ENCODE data around the gene ZNF750.
A peak's percentile ranks its signal among the peaks of the same experiment; 100 is the strongest.

ZNF750 gene

DNA sequence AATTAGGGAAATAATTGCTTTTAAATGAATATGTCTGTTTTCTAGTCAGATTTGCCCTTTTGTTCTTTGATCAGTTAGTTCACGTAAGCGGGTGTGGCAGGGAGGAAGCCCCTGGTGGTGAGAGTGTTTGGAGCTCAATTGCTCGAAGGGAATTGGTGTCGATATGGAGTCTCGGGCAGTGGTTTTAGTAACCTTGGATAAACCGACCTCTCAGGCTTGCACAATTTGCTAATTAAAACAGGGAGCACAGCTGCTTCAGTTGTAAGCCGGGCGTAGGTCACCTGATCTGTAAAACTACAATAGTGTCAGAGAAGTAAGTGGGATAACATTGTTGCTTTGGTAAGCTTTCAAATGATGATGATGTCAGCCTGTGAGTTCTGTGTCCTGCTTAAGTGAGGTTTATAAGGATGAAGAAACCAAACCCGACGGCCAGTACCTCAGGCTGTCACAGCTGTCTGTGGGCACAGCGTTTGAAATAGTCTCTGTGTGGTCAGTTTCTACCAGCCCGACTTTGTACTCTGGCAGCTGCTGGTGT is 2.9 kb downstream of the ZNF750 start:
- DNase-seq, result no peak

DNA sequence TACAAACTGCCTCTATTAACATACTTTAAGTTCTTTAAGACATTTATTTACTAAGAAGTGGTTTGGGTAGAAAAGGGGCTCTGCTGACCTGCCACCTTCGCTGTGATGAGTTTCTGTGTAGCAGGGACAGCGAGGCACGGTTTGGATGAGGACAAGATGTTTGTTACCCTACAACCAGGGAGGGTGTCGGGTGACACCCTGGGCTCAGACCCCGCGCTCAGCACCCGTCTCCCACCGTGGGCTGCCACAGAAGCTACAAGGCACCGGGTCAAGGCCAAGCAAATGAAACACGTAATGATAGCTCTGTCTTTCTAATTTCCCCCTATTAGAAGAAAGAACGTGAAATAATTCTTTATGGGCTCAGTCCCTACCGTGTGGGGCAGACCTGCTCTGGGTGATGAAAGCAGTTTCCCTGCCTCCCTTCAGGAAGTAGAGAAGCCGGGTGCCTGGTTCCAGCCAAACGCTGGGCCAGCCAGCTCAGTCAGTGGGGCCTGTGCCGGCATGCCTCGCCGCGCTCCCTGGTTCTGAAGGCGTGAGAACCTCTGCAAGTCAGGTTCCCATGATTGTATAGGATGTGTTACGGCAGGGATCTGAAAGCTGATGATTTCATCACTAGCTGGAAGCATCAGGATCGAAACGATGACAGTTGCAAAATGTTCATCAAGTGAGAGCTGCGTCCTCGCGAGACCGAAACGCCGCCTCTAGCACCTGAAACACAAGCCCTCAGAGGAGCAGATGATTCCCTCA is 3.9 kb downstream of the ZNF750 start:
- DNase-seq, result no peak

DNA sequence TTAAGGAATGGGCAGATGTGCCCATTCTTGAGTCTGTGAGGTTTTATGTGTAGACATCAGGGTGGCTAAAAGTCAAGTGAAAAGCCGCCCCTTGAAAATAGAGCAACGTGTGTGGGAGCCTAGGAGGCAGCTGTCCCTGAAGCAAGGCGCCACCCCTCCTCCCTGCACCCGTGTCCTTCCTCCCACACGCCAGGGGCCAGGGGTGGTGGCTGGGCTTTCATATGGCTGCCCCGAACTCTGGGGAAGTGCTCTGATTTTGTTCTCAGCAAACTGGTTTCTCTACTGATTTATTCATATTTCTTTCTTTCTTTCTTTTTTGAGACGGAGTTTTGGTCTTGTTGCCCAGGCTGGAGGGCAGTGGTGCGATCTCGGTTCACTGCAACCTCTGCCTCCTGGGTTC is 4.7 kb downstream of the ZNF750 start:
- no peak for DNase-seq

DNA sequence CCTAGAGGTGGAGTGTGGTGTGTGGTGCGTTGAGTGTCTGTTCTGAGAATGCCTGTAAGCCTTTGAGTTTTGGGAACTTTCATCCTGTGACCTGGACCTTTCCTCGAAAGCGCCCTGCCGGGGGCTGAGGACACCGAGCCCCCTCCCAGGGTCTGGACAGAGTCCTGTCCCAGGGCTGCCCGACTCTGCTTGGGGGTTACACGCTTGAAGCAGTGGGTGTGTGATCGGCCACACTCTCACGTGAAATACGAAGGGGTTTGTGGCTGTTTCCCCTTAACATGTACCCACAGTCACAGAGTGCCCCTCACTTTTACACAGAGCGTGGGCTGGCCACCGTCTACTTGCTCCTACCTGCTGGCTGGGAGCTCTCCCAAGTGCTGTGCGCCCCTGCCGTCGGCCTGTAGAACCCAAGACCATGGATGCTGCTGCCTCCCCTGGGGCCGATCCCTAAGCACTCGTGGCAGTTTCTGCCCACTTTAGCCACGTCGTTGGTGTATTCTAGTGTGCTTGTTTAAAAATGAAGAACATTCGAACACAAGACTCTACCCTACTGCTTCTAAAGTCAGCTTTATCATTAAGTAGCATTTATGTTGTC is 6.8 kb downstream of the ZNF750 start:
- no peak for DNase-seq

DNA sequence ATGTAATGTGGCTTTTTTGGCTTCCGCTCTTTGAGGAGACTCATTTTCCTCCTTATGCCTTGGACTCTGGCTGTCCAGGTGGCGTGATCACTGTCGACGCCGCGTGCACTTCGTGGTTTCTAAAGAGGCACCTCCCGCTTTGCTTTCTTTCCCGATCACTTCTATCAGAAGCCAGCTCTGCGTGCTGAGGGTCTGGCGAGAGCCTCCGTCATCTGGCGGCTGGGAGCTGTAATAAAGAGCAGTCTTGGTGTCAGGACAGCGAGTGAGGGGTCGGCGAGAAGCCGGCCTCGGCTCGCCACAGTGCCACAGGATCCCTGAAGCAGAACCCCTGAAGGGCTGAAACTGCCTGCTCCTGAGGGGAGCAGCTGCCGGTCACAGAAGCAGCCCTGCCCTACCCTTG is 7.4 kb downstream of the ZNF750 start:
- DNase-seq, result no peak

DNA sequence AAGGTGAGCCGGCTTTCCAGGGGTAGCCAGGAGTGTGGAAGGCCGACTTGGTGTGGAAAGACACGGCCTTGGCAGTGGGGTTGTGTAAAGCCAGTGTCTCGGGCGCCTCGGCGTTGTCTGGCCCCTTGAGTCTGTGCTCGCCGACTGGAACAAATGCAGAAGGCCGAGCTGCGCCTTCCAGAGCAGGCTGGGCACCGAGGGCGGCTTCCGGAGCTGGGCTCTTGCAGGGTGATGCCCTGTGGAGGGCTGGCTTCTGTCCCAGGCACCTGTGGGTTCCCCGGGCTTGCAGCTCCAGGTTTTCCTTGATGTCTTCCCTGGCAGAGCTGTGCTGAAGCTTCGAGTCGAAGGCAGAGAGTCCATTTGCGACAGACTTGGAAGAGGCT is 8.0 kb downstream of the ZNF750 start:
- no peak for DNase-seq

DNA sequence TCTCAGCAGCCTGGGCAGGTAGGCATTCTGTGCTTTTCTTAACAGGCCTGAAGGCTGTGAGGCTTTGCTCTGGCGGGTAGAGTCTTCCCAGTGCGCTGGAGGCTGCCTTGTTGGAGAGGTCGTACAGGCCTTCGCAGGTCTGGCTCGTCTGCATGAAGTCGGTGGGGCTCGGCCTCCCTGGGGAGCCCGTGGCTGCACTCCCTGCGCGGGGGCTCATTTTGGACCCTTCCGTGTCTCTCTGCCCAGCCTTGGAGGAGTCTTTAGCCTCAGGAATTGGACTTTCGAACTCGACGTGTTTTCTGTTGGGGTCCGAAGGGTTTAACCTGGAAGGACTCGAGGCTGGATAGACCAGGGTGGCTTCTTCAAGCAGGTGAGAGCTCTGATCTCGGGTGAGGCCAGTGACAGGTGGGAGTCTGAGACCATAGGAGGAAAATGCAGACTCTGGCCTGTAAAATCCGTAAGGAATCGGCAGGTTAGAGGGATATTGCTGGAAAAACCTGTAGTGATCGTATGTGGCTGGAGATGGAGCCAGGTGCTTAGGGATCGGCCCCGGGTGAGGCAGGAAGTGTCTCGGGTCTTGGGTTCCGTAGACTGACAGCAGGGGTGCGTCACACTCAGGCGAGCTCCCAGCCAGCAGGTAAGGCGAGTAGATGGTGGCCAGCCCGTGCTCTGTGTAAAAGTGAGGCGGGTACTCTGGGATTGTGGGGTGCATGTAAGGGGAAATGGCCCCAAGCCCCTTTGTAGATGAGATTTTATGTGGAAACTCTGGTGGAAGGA is 8.6 kb downstream of the ZNF750 start:
- no peak for DNase-seq

DNA sequence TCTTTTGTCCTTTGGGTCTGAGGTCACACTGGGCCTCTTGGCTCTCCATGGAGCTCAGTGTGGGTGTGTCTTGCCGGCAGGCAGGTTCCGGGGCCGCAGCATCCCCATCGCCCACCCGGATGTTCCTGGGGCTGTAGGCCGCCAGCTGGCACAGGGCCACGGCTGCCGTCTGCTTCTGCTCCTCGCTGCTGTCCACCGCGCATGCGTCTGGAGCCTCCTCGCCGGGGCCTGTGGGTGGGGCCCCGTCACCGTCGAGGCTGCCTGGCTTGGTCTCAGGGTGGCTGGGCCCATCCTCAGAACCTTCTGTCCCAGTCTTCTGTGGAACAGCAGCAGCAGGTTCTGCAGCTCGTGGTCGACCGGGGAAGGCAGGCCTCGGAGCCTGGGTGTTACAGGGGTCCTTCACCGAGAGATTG is 9.6 kb downstream of the ZNF750 start:
- DNase-seq, result peak in 18 of 56 donors; percentile 3 to 66 (median 22)

DNA sequence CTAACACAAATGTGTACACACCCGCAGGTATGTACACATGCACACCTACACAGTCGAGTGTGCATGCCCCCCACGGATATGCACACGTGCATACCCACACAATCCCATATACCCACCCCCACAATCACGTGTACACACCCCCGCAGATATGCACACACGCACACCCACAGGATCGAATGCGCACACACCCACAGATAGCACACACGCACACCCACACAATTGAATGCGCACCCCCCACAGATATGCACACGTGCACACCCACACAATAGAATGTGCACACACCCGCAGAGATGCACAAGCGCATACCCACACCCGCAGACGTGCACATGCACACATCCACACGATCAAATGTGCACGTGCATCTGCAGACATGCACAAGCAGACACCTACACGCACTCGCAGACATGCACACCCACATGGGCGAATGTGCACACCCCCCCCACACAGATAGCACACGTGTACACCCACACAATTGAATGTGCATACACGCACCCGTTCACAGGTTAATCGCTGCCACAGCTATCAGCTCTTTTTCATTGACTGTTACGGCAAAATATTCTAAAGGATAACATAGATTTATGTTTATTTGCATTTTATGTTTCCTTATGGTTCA is 10.8 kb downstream of the ZNF750 start:
- no peak for DNase-seq

DNA sequence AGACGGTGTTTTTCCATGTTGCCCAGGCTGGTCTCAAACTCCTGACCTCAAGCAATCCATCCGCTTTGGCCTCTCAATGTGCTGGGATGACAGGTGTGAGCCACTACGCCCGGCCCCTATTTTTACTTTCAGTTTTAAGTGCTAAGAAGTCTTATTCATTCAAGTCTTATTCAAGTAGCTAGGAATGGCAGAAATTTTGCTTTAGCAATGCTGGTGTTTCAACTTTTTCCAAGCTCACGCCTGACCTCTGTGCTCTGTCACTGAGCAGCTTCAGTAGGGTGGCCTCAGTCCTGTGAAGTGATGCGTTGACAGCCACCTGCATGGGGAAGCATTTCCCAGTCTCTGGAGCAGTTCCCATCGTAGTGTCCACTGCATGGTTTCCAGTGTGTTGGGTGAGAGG is 12.9 kb downstream of the ZNF750 start:
- DNase-seq, result no peak

DNA sequence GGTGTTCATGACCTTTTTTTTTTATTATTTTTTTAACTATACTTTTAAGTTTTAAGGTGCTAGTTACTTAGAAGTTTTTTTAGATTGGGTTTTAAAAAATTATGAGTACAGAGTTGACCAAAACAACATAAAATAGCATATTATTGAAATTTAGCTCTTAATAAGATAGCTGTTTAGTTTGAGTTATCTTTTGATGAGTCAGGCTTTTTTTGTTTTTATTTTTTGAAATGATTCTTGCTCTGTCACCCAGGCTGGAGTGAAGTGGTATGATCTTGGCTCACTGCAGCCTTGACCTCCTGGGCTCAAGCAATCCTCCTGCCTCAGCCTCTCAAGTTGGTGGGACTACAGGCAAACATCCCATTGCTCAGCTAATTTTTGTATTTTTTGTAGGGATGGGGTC is 13.6 kb downstream of the ZNF750 start:
- DNase-seq, result no peak

DNA sequence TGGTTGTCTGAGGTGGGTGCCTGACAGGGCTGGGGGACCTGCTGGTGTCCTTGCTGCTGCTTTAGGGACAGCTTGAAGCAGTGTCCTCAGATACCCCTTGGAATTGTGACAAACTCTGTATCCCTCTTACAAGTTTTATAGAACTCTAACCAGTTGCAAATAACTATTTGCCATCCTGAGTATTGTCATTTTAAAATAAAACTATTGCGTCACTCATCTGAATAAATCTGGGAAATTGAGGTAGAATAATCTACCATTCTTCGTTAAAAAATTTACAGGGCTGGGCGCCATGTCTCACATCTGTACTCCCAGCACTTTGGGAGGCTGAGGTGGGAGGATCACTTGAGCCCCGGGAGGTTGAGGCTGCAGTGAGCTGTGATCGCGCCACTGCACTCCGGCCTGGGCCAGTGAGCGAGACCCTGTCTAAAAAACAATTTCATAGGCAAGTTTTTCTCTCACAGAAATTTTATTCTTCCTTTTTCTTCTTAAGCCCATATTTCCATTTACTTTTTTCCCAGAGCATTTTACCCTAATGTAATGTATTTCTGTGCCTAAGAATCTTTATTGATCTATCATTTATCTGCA is 14.2 kb downstream of the ZNF750 start:
- DNase-seq, result no peak

DNA sequence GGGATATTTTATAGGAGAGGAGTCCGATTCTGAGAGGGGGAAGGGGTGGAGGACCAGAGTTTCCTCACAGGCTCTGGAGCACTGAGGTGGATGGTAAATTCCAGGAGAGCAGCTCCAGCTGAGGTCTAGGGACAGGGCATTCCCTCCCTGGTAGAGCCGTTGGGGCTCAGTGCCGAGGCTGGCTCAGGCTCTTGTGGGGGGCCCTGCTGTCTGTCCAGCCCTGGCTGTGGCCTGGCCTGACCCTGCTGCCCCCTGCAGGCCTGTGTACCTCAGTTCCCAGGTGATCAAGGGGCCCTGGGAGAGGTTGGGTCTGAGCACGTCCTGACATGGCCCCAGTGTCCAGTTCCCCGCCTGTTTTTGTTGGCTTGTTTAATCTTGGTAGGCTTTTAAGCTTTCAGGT is 16.8 kb downstream of the ZNF750 start:
- no peak for DNase-seq

DNA sequence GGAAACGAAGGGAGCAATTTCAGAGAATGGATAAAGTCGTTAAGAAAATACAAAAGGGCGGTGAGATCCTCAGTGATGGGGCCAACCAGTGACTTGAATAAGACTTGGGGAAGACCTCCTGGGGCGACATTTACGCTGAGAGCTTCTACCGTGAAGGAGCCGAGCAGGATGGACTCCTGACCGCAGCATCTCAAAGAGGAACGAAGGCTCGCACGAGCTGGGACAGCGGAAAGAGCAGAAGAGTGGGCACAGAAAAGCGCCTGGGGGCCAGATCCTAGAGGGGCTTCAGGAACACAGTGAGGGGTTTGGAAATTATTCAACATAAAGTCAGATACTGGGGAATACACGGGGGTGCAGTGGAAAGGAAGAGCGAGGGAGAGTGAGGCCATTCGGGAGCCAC is 17.5 kb downstream of the ZNF750 start:
- no peak for DNase-seq

DNA sequence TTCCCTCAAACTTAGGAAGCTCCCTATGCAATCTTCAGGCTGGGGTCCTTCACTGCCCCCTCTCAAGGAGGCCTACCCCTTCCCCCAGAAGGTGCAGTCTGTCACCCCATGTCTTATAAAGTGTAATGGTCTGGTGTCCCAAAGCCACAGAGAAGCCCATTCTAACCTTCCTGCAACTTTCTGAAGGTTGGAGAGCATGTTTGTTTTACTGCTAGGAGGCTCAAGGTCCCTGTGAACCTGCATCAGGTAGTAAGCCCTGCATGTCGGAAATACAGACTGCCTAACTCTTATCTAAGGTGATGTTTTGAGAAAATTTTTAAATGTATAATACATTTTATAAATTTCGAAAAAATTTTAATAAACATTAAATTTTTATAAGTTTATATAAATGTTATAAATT is 18.3 kb downstream of the ZNF750 start:
- no peak for DNase-seq

DNA sequence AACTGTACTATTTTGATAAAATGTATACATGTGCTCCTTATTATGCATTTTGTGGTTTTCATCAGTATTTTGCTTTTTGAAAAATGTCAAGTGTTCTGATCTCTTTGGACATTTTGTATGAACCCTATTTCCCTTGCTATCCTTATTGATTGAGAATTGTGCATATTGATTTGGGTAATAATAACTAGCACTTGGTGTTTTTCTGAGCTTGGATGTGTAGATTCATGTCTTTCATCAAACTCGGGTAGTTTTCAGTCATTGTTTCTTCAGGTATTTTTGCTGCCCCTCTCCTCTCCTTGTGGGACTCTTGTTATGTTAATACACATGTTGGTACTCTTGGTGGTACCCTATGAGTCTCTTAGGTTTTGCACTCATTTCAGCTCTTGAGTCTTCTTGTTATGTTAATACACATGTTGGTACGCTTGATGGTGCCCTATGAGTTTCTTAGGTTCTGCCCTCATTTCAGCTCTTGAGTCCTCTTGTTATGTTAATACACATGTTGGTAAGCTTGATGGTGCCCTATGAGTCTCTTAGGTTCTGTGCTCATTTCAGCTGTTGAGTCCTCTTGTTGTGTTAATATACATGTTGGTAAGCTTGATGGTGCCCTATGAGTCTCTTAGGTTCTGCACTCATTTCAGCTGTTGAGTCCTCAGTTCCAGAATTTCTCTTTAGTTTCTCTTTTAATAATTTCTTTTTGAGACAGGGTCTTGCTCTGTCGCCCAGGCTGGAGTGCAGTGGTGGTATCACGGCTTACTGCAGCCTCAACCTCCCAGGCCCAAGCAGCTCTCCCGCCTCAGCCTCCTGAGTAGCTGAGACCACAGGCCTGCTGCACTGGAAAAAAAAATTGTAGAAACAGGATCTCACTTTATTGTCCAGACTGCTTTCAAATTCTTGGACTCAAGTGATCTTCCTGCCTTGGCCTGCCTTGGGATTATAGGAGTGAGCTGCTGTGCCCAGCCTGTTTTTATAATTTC is 19.3 kb downstream of the ZNF750 start:
- no peak for DNase-seq

DNA sequence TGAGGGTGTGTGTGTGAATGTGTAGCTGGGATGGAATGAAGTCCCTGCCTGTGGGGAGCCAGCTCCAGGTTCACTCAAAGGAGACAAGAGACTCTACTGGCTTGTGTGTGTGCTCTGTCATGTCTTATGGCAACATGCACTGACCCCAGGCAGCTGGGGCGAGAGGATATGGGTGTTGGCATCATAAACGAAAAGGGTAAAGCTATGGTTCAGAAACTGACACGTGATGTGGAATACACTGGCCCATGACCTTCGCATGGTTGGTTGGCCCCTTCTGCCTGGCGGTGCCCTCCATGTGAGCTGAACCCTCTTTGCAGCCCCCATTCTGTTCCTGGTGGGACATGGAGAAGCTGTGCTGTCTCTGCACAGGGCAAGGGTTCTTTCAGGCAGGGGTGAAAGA is 21.9 kb downstream of the ZNF750 start:
- no peak for DNase-seq

DNA sequence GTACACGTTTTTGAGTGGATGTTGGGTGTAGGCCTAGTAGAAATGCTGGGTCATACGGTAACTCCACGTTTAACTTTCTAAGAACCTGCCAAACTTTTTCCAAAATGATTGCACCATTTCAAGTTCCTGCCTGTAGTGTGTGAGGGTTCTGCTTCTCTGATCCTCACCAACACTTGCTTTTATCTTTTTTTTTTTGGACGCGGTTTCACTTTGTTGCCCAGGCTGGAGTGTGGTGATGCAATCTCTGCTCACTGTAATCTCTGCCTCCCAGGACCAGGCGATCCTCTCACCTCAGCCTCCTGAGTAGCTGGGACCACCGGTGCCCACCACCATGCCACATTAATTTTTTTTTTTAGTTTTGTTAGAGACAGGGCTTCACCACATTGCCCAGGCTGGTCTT is 23.5 kb downstream of the ZNF750 start:
- DNase-seq, result no peak

DNA sequence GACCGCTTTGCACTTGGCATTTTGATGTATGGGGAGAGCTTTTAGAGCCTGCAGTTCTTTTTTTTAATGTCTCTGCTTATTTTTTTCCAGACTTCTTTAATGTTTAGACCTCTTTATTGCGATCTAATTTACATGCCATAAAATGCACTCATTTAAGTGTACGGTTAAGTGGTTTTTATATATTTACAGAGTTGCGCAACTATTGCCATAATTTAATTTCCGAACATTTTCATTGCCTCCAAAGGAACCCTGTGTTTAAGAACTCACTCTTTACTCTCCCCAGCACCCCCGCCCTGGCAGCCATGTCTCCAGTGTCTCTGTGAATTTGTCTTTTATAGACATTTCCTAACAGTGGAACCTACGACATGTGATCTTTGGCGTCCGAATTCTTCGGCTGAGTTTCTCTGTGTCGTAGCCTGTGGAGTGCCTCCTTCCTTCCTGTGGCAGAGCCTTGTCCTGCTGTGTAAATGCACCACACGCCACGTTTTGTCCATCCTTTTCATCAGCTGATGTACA is 24.0 kb downstream of the ZNF750 start:
- no peak for DNase-seq

DNA sequence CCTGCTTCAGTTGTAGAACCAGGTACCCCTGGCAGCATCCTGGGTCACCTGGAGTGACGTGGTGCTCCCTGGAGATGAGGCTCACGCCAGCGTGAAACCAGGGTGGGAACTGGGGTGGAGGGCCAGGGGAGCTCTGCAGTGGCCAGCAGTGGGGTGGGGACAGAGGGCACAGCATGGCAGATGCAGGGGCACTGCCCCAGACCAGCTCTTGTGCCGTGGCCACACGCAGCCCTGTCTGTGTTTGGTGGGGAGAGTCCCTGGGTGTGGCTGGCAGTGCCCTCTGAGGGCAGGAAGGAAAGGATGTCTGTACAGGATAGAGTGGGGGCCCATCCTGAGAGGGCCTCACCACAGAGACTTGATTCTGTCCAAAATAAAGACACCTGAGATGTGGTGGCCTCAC is 24.5 kb downstream of the ZNF750 start:
- no peak for DNase-seq

Measured in amygdala (tissue), 56 donors.